Panc1 (cell line): ENCODE data around the gene HSPB2.

Experiments used
- POLR2AphosphoS5 ChIP-seq: IDR thresholded peaks from 2 replicates; pipeline ENCODE4 v1.6.1; 2012; ENCODE audit warnings: mild to moderate bottlenecking, low read depth, low read length, moderate library complexity
- TCF7L2 ChIP-seq: IDR thresholded peaks from 2 replicates; pipeline ENCODE4 v1.6.1; 2011; ENCODE audit warnings: mild to moderate bottlenecking, low read depth, low read length, inconsistent platforms
- TF ChIP-seq, protein P1 (sequence below), 2 experiments: IDR thresholded peaks; 2 replicates each; pipeline ENCODE4 v1.6.1; 2011 to 2012; ENCODE audit warnings: low read depth in 2 of 2, control low read depth in 1 of 2, low read length in 1 of 2, mild to moderate bottlenecking in 1 of 2, moderate library complexity in 1 of 2; ENCODE audit not compliant: insufficient read depth in 1 of 2
- TF ChIP-seq, protein P2 (sequence below): fragments of 450-650 bp; IDR thresholded peaks from 2 replicates; pipeline ENCODE4 v1.5.1; 2017; ENCODE audit warnings: mild to moderate bottlenecking

DNA sequence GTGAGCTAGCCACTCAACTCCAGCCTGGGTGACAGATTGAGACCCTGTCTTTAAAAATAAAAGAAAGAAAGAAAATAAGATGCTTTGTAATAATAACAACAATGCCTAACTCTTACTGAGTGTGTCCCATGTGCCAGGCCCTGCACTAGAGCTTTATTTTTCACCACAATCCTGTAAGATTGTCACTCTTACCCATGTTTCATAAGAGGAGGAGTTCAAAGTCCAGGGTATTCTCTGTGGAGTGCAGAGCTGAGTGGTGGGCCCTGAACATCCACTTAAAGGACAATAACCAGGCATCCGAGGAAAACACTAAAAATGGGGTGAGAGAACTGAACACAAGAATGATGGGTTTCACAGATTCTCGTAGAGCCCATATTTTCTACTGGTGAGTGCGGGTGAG lies 5.3 kb downstream of the HSPB2 start:
- TF ChIP-seq, protein P1, sequence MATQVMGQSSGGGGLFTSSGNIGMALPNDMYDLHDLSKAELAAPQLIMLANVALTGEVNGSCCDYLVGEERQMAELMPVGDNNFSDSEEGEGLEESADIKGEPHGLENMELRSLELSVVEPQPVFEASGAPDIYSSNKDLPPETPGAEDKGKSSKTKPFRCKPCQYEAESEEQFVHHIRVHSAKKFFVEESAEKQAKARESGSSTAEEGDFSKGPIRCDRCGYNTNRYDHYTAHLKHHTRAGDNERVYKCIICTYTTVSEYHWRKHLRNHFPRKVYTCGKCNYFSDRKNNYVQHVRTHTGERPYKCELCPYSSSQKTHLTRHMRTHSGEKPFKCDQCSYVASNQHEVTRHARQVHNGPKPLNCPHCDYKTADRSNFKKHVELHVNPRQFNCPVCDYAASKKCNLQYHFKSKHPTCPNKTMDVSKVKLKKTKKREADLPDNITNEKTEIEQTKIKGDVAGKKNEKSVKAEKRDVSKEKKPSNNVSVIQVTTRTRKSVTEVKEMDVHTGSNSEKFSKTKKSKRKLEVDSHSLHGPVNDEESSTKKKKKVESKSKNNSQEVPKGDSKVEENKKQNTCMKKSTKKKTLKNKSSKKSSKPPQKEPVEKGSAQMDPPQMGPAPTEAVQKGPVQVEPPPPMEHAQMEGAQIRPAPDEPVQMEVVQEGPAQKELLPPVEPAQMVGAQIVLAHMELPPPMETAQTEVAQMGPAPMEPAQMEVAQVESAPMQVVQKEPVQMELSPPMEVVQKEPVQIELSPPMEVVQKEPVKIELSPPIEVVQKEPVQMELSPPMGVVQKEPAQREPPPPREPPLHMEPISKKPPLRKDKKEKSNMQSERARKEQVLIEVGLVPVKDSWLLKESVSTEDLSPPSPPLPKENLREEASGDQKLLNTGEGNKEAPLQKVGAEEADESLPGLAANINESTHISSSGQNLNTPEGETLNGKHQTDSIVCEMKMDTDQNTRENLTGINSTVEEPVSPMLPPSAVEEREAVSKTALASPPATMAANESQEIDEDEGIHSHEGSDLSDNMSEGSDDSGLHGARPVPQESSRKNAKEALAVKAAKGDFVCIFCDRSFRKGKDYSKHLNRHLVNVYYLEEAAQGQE (IDR thresholded peaks at IDR 0.05; ENCODE audit: insufficient read depth in 1 of 2, low read depth in 2 of 2, low read length in 1 of 2) = no peak
- TF ChIP-seq, protein P2, sequence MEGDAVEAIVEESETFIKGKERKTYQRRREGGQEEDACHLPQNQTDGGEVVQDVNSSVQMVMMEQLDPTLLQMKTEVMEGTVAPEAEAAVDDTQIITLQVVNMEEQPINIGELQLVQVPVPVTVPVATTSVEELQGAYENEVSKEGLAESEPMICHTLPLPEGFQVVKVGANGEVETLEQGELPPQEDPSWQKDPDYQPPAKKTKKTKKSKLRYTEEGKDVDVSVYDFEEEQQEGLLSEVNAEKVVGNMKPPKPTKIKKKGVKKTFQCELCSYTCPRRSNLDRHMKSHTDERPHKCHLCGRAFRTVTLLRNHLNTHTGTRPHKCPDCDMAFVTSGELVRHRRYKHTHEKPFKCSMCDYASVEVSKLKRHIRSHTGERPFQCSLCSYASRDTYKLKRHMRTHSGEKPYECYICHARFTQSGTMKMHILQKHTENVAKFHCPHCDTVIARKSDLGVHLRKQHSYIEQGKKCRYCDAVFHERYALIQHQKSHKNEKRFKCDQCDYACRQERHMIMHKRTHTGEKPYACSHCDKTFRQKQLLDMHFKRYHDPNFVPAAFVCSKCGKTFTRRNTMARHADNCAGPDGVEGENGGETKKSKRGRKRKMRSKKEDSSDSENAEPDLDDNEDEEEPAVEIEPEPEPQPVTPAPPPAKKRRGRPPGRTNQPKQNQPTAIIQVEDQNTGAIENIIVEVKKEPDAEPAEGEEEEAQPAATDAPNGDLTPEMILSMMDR = no peak
- TF ChIP-seq TCF7L2 (no peak), POLR2AphosphoS5 (no peak)
